HCT116 (cell line): ENCODE results near the gene ZNF423. TPM values are rescaled to one million over a fixed set of nuclear protein-coding genes. Genes with fewer than 3 reads are reported as not detected.

Experiments
- ATAC-seq: fragments of 200-7000 bp; cut with Tn5 transposase; 2 replicates; pipeline ENCODE4 v1.9.1; 2020; ENCODE audit warnings: mild to moderate bottlenecking, moderate library complexity
- BruUV-seq: library from RNA; stranded (reverse); fragments of 400-500 nt; replicated peaks from 2 replicates; lab custom pipeline; 2021; lab: Mats Ljungman, UMichigan
- CTCF ChIA-PET: fragments of 300-600 bp; sonication (Branson Sonifier 250); formaldehyde crosslinking; loops from one replicate; lab custom pipeline; 2021; ENCODE audit warnings: antibody characterized with exemption; lab: Charles Lee
- POLR2A ChIA-PET: fragments of 300-600, 350-600 bp; sonication (Branson Sonifier 250); formaldehyde crosslinking; loops from one replicate; lab custom pipeline; 2021; ENCODE audit warnings: antibody characterized with exemption; lab: Charles Lee
- RAD21 ChIA-PET, 2 experiments: fragments of 300-600 bp; sonication (Branson Sonifier 250); formaldehyde crosslinking; loops; one replicate each; lab custom pipeline; 2023; ENCODE audit warnings: low total read pairs in 2 of 2; ENCODE audit not compliant: uncharacterized antibody in 2 of 2, unreplicated experiment in 2 of 2, low non-redundant PET in 1 of 2; lab: Charles Lee
- DNase-seq: peaks from one replicate; pipeline ENCODE4 v3.0.0-alpha.2; 2010; ENCODE audit warnings: low read depth, low spot score
- H2AFZ ChIP-seq: fragments of 200-600 bp; shearing (Covaris generic), sonication (generic); 2 replicates; pipeline ENCODE4 v1.6.1; 2017; ENCODE audit warnings: low read depth, mixed run types, mixed read lengths, antibody characterized with exemption, low read length; ENCODE audit not compliant: poor library complexity, severe bottlenecking
- H3K27ac ChIP-seq: 2 replicates; pipeline ENCODE4 v1.5.1; 2012; ENCODE audit warnings: low read depth, low read length
- H3K27me3 ChIP-seq: fragments of 200-600 bp; sonication (generic); 2 replicates; pipeline ENCODE4 v1.6.1; 2016; ENCODE audit warnings: mixed run types, low read length, mixed read lengths; ENCODE audit not compliant: insufficient read depth
- H3K36me3 ChIP-seq, 2 experiments: fragments of 200-500 bp in 1 of 2; fragments of 200-600 bp in 1 of 2; sonication (Bioruptor generic) in 1 of 2; sonication (generic) in 1 of 2; 2 replicates each; pipeline versions ENCODE4 v1.5.1 to v1.6.1; 2014 to 2016; ENCODE audit warnings: low read length in 2 of 2, inconsistent platforms in 1 of 2, mixed read lengths in 1 of 2, mixed run types in 1 of 2; ENCODE audit not compliant: insufficient read depth in 2 of 2, control insufficient read depth in 1 of 2
- H3K4me1 ChIP-seq, 2 experiments: fragments of 200-600 bp in 1 of 2; sonication (generic) in 1 of 2; 2 replicates each; pipeline versions ENCODE4 v1.5.1 to v1.6.1; 2012 to 2017; ENCODE audit warnings: low read length in 2 of 2, inconsistent platforms in 1 of 2, mild to moderate bottlenecking in 1 of 2, mixed read lengths in 1 of 2, mixed run types in 1 of 2, moderate library complexity in 1 of 2; ENCODE audit not compliant: insufficient read depth in 2 of 2, control insufficient read depth in 1 of 2
- H3K4me2 ChIP-seq: fragments of 200-600 bp; sonication (generic); 2 replicates; pipeline ENCODE4 v1.6.1; 2017; ENCODE audit warnings: mixed run types, low read length, mixed read lengths
- H3K4me3 ChIP-seq, 2 experiments: fragments of 200-600 bp in 1 of 2; sonication (generic) in 1 of 2; replicated peaks in 1 of 2; 2 replicates each; pipeline ENCODE4 v1.5.1; 2011 to 2016; ENCODE audit warnings: low read length in 2 of 2, control low read depth in 1 of 2, low read depth in 1 of 2, mild to moderate bottlenecking in 1 of 2, mixed read lengths in 1 of 2, mixed run types in 1 of 2
- H3K79me2 ChIP-seq: fragments of 200-600 bp; sonication (generic); 2 replicates; pipeline ENCODE4 v1.6.1; 2017; ENCODE audit warnings: mild to moderate bottlenecking, mixed run types, low read length, moderate library complexity, mixed read lengths; ENCODE audit not compliant: insufficient read depth
- H3K9ac ChIP-seq: fragments of 200-600 bp; sonication (generic); 2 replicates; pipeline ENCODE4 v1.6.1; 2016; ENCODE audit warnings: low read length, mixed read lengths
- H3K9me2 ChIP-seq: fragments of 200-600 bp; sonication (generic), shearing (Covaris generic); 2 replicates; pipeline ENCODE4 v1.6.1; 2017; ENCODE audit warnings: mixed run types, mild to moderate bottlenecking, moderate library complexity; ENCODE audit not compliant: insufficient read depth
- H3K9me3 ChIP-seq, 2 experiments: fragments of 200-500 bp in 1 of 2; fragments of 200-600 bp in 1 of 2; sonication (Bioruptor generic) in 1 of 2; sonication (generic) in 1 of 2; 2 replicates each; pipeline ENCODE4 v1.6.1; 2014 to 2017; ENCODE audit warnings: low read length in 2 of 2, mixed read lengths in 2 of 2, inconsistent platforms in 1 of 2, low read depth in 1 of 2, mild to moderate bottlenecking in 1 of 2, mixed run types in 1 of 2, moderate library complexity in 1 of 2; ENCODE audit not compliant: control insufficient read depth in 1 of 2, insufficient read depth in 1 of 2
- H4K20me1 ChIP-seq: fragments of 200-600 bp; sonication (generic), shearing (Covaris generic); 2 replicates; pipeline ENCODE4 v1.6.1; 2017; ENCODE audit warnings: mixed run types, mild to moderate bottlenecking, moderate library complexity; ENCODE audit not compliant: insufficient read depth
- ELF1 ChIP-seq: IDR thresholded peaks from 2 replicates; pipeline ENCODE4 v1.6.1; 2012; ENCODE audit warnings: low read depth, borderline replicate concordance
- EZH2 ChIP-seq: fragments of 200-600 bp; sonication (generic); IDR thresholded peaks from 2 replicates; pipeline ENCODE4 v1.6.1; 2017; ENCODE audit warnings: antibody characterized with exemption, mixed run types
- POLR2A ChIP-seq: IDR thresholded peaks from 2 replicates; pipeline ENCODE4 v1.7.0; 2011; ENCODE audit warnings: borderline replicate concordance; ENCODE audit not compliant: insufficient read depth, insufficient read length; ENCODE audit errors: extremely low read depth
- POLR2AphosphoS5 ChIP-seq: IDR thresholded peaks from 2 replicates; pipeline ENCODE4 v1.6.1; 2011; ENCODE audit warnings: mild to moderate bottlenecking, low read depth, low read length, moderate library complexity
- RAD21 ChIP-seq: IDR thresholded peaks from 2 replicates; pipeline ENCODE4 v1.6.1; 2012; ENCODE audit warnings: low read depth, mild to moderate bottlenecking
- SIN3A ChIP-seq: IDR thresholded peaks from 2 replicates; pipeline ENCODE4 v1.6.1; 2012; ENCODE audit warnings: low read depth
- SP1 ChIP-seq: IDR thresholded peaks from 2 replicates; pipeline ENCODE4 v1.6.1; 2012; ENCODE audit warnings: low read depth
- SRF ChIP-seq: IDR thresholded peaks from 2 replicates; pipeline ENCODE4 v1.6.1; 2012; ENCODE audit warnings: low read depth
- TCF7L2 ChIP-seq: IDR thresholded peaks from 2 replicates; pipeline ENCODE4 v1.7.0; 2011; ENCODE audit warnings: borderline replicate concordance, inconsistent platforms; ENCODE audit not compliant: insufficient read depth, insufficient read length; ENCODE audit errors: extremely low read depth
- YY1 ChIP-seq: IDR thresholded peaks from 2 replicates; pipeline ENCODE4 v1.6.1; 2011; ENCODE audit warnings: low read length, low read depth, moderate library complexity, mild to moderate bottlenecking; ENCODE audit not compliant: insufficient replicate concordance; ENCODE audit errors: extremely low read depth
- ZFX ChIP-seq: fragments of 450-650 bp; IDR thresholded peaks from 2 replicates; pipeline ENCODE4 v1.6.1; 2017
- ZNF274 ChIP-seq: fragments of 200-500 bp; sonication (Bioruptor generic); IDR thresholded peaks from 2 replicates; pipeline ENCODE4 v1.6.1; 2014; ENCODE audit warnings: mild to moderate bottlenecking, low read depth, low read length, inconsistent platforms
- intact Hi-C: fragments of 100-400 bp; cut with micrococcal nuclease; formaldehyde crosslinking; loops from 2 replicates; pipeline ENCODE4 v1.10.0; 2022
- total RNA-seq: library from RNA; stranded (reverse); gene quantifications from one replicate; pipeline ENCODE4 v1.2.1, GENCODE V29; 2021; ENCODE audit not compliant: unreplicated experiment
- TF ChIP-seq, protein P1 (sequence below): IDR thresholded peaks from 2 replicates; pipeline ENCODE4 v1.6.1; 2012; ENCODE audit warnings: low read depth
- TF ChIP-seq, protein P2 (sequence below): IDR thresholded peaks from 2 replicates; pipeline ENCODE4 v1.6.1; 2012
- TF ChIP-seq, protein P3 (sequence below): IDR thresholded peaks from 2 replicates; pipeline ENCODE4 v1.6.1; 2011; ENCODE audit warnings: mild to moderate bottlenecking, low read length, moderate library complexity; ENCODE audit not compliant: insufficient replicate concordance; ENCODE audit errors: extremely low read depth

The ZNF423 gene
- total RNA-seq, 1 experiment from 2014 or later, result 0.22 TPM

DNA sequence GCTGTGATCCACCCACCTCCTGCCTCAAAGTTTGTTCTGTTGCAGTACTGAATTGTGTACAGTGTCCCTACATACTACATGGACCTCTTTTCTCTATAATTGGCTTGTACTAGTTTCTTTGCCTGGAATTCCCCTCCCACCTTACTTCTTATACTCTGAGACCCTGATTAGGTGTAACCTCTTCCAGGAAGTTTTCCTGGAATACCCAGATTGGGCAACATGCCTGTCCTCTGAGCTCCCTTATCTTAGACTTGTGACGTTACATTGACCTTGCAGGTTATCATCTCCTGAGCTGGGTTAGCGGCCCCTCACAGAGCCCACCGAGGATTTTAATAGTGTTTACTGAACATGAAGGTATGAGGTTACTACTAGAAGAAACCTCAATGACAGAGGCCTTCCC lies 237.0 kb downstream of the ZNF423 start:
- H3K9me3 ChIP-seq, result no peaks in the 10 kb centered on the region
- H3K27ac ChIP-seq, result no peak overlapping the region
- DNase-seq (no peak), ATAC-seq (no peak)
- intact Hi-C loops, result loop anchor here (10.0 kb wide), 2 partner anchors 136 to 236 kb away; partner anchors contain the start of gene ZNF423
- H3K4me1 ChIP-seq, result peaks cover 16 to 18% of the 10 kb centered on the region in 2 experiments
- no peaks in the 10 kb centered on the region for H3K79me2 ChIP-seq
- ChIA-PET POLR2A (no interaction called here), RAD21 (no interaction called here), CTCF (no interaction called here)
- H3K4me2 ChIP-seq, result no peak overlapping the region
- H3K9ac ChIP-seq, result no peak overlapping the region
- BruUV-seq, result no TSS peak
- no peaks in the 10 kb centered on the region for H3K36me3 ChIP-seq
- no peak overlapping the region for H3K4me3 ChIP-seq
- no peak overlapping the region for H2AFZ ChIP-seq
- no peaks in the 10 kb centered on the region for H3K9me2 ChIP-seq
- no peaks in the 10 kb centered on the region for H4K20me1 ChIP-seq
- H3K27me3 ChIP-seq, result no peaks in the 10 kb centered on the region
- no peak for TF ChIP-seq YY1
- no peak for TF ChIP-seq EZH2
- no peak for TF ChIP-seq POLR2AphosphoS5
- TF ChIP-seq TCF7L2, result no peak
- no peak for TF ChIP-seq POLR2A
- TF ChIP-seq, protein P1, sequence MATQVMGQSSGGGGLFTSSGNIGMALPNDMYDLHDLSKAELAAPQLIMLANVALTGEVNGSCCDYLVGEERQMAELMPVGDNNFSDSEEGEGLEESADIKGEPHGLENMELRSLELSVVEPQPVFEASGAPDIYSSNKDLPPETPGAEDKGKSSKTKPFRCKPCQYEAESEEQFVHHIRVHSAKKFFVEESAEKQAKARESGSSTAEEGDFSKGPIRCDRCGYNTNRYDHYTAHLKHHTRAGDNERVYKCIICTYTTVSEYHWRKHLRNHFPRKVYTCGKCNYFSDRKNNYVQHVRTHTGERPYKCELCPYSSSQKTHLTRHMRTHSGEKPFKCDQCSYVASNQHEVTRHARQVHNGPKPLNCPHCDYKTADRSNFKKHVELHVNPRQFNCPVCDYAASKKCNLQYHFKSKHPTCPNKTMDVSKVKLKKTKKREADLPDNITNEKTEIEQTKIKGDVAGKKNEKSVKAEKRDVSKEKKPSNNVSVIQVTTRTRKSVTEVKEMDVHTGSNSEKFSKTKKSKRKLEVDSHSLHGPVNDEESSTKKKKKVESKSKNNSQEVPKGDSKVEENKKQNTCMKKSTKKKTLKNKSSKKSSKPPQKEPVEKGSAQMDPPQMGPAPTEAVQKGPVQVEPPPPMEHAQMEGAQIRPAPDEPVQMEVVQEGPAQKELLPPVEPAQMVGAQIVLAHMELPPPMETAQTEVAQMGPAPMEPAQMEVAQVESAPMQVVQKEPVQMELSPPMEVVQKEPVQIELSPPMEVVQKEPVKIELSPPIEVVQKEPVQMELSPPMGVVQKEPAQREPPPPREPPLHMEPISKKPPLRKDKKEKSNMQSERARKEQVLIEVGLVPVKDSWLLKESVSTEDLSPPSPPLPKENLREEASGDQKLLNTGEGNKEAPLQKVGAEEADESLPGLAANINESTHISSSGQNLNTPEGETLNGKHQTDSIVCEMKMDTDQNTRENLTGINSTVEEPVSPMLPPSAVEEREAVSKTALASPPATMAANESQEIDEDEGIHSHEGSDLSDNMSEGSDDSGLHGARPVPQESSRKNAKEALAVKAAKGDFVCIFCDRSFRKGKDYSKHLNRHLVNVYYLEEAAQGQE, result no peak
- TF ChIP-seq, protein P2, sequence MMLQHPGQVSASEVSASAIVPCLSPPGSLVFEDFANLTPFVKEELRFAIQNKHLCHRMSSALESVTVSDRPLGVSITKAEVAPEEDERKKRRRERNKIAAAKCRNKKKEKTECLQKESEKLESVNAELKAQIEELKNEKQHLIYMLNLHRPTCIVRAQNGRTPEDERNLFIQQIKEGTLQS, result no peak
- no peak for TF ChIP-seq ELF1
- no peak for TF ChIP-seq SP1
- no peak for TF ChIP-seq ZFX
- no peak for TF ChIP-seq ZNF274
- no peak for TF ChIP-seq RAD21
- TF ChIP-seq, protein P3, sequence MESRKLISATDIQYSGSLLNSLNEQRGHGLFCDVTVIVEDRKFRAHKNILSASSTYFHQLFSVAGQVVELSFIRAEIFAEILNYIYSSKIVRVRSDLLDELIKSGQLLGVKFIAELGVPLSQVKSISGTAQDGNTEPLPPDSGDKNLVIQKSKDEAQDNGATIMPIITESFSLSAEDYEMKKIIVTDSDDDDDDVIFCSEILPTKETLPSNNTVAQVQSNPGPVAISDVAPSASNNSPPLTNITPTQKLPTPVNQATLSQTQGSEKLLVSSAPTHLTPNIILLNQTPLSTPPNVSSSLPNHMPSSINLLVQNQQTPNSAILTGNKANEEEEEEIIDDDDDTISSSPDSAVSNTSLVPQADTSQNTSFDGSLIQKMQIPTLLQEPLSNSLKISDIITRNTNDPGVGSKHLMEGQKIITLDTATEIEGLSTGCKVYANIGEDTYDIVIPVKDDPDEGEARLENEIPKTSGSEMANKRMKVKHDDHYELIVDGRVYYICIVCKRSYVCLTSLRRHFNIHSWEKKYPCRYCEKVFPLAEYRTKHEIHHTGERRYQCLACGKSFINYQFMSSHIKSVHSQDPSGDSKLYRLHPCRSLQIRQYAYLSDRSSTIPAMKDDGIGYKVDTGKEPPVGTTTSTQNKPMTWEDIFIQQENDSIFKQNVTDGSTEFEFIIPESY, result no peak
- no peak for TF ChIP-seq SRF
- no peak for TF ChIP-seq SIN3A
